Natural killer cell (primary cell): ENCODE results near the gene BPIFB6. TPM values are rescaled to one million over a fixed set of nuclear protein-coding genes. Genes with fewer than 3 reads are reported as not detected.

ENCODE experiments used
- ATAC-seq, 3 donors: fragments of 150-1000 bp in 2 of 3; fragments of 200-7000 bp in 1 of 3; cut with Tn5 transposase; 1 replicate in 1 of 3; 2 replicates in 2 of 3; pipeline ENCODE4 v1.10.0; 2021; ENCODE audit warnings: mild to moderate bottlenecking in 2 of 3, moderate library complexity in 2 of 3
- DNase-seq, 2 donors: peaks; one replicate each; pipeline versions ENCODE4 v3.0.0 to v3.0.0-alpha.2; 2013 to 2021; ENCODE audit warnings: mixed read lengths in 1 of 2
- H3K27ac ChIP-seq: one replicate; pipeline ENCODE4 v1.5.1; 2013; ENCODE audit warnings: mild to moderate bottlenecking, low read length
- H3K27me3 ChIP-seq: one replicate; pipeline ENCODE4 v1.6.1; 2013; ENCODE audit warnings: low read length; ENCODE audit not compliant: control insufficient read depth, insufficient read depth
- H3K36me3 ChIP-seq: one replicate; pipeline ENCODE4 v1.6.1; 2013; ENCODE audit warnings: low read length; ENCODE audit not compliant: control insufficient read depth, insufficient read depth
- H3K4me1 ChIP-seq: one replicate; pipeline ENCODE4 v1.6.1; 2013; ENCODE audit warnings: low read length; ENCODE audit not compliant: control insufficient read depth, insufficient read depth
- H3K4me3 ChIP-seq: one replicate; pipeline ENCODE4 v1.5.1; 2013; ENCODE audit warnings: low read length
- H3K9me3 ChIP-seq: one replicate; pipeline ENCODE4 v1.6.1; 2013; ENCODE audit warnings: low read length; ENCODE audit not compliant: control insufficient read depth, insufficient read depth
- H3K27ac Mint-ChIP-seq, 2 donors: one replicate each; pipeline ENCODE4 v1.8.0; 2022; ENCODE audit warnings: mild to moderate bottlenecking in 2 of 2, mixed read lengths in 2 of 2, moderate library complexity in 1 of 2
- H3K27me3 Mint-ChIP-seq, 2 donors: one replicate each; pipeline ENCODE4 v1.8.0; 2022; ENCODE audit warnings: low read depth in 2 of 2, mixed read lengths in 2 of 2
- H3K36me3 Mint-ChIP-seq: one replicate; pipeline ENCODE4 v1.8.0; 2022; ENCODE audit warnings: mixed read lengths
- H3K4me1 Mint-ChIP-seq, 2 donors: one replicate each; pipeline ENCODE4 v1.8.0; 2022; ENCODE audit warnings: mixed read lengths in 2 of 2
- H3K4me3 Mint-ChIP-seq: one replicate; pipeline ENCODE4 v1.8.0; 2022; ENCODE audit warnings: mild to moderate bottlenecking, moderate library complexity, mixed read lengths
- H3K9me3 Mint-ChIP-seq, 2 donors: one replicate each; pipeline ENCODE4 v1.8.0; 2022; ENCODE audit warnings: mixed read lengths in 2 of 2
- CTCF ChIP-seq: fragments of 200-600 bp; IDR thresholded peaks from one replicate; pipeline ENCODE4 v1.8.0; 2022; ENCODE audit warnings: antibody characterized with exemption
- WGBS: methylation state at CpG from one replicate; pipeline ENCODE4 v1.1.7; 2013; ENCODE audit warnings: missing lambda C conversion rate; ENCODE audit not compliant: insufficient coverage; 5-methylcytosine and 5-hydroxymethylcytosine counted together
- intact Hi-C: fragments of 100-400 bp; cut with micrococcal nuclease; formaldehyde crosslinking; loops from one replicate; pipeline ENCODE4 v1.14.2; 2022
- total RNA-seq, 4 donors: library from RNA; stranded (reverse); fragments of 120-200 nt in 1 of 4; gene quantifications; one replicate each; pipeline versions ENCODE4 v1.2.3 to v1.2.4, GENCODE V29; 2013 to 2022

The BPIFB6 gene
- total RNA-seq, 3 donors from 2014 or later (not counting 1 experiment from before 2014, with no cell fraction given): not detected

- no peaks in the 10 kb centered on the region for H3K27me3 Mint-ChIP-seq
- no peak overlapping the region for H3K4me3 ChIP-seq
- intact Hi-C loops: no loop called here
- H3K9me3 Mint-ChIP-seq: no peaks in the 10 kb centered on the region
- no peaks in the 10 kb centered on the region for H3K9me3 ChIP-seq
- no peak overlapping the region for H3K27ac ChIP-seq
- DNase-seq: no peak
- WGBS: 90% methylated on average over 7 of the region's 7 CpGs
- no peak for TF ChIP-seq CTCF
- no peak overlapping the region for H3K27ac Mint-ChIP-seq
- no peaks in the 10 kb centered on the region for H3K4me1 ChIP-seq
- H3K4me1 Mint-ChIP-seq: no peaks in the 10 kb centered on the region
- no peaks in the 10 kb centered on the region for H3K36me3 ChIP-seq
- no peak for ATAC-seq
- no peak overlapping the region for H3K4me3 Mint-ChIP-seq
- H3K27me3 ChIP-seq: no peaks in the 10 kb centered on the region
- no peaks in the 10 kb centered on the region for H3K36me3 Mint-ChIP-seq
Measured at GRCh38 chr20:33081411-33082154, 50.1 kb downstream of the BPIFB6 start.

- intact Hi-C loops: no loop called here
- no peak overlapping the region for H3K27ac ChIP-seq
- H3K9me3 ChIP-seq: no peaks in the 10 kb centered on the region
- Mint-ChIP-seq H3K4me1 (no peaks in the 10 kb centered on the region), H3K27ac (no peak overlapping the region), H3K9me3 (no peaks in the 10 kb centered on the region), H3K27me3 (no peaks in the 10 kb centered on the region), H3K36me3 (no peaks in the 10 kb centered on the region), H3K4me3 (no peak overlapping the region)
- H3K4me3 ChIP-seq: no peak overlapping the region
- no peak for TF ChIP-seq CTCF
- H3K36me3 ChIP-seq: no peaks in the 10 kb centered on the region
- no peaks in the 10 kb centered on the region for H3K4me1 ChIP-seq
- ATAC-seq (no peak), DNase-seq (no peak)
- 85% methylated on average over 6 of the region's 6 CpGs for WGBS
- H3K27me3 ChIP-seq: no peaks in the 10 kb centered on the region
Measured at GRCh38 chr20:33082546-33082945, 51.1 kb downstream of the BPIFB6 start.

GRCh38 chr20:33083544-33084340 is 52.3 kb downstream of the BPIFB6 start:
- H3K27ac ChIP-seq: no peak overlapping the region
- intact Hi-C loops: no loop called here
- ATAC-seq (no peak), DNase-seq (no peak)
- H3K4me3 Mint-ChIP-seq: no peak overlapping the region
- H3K4me1 Mint-ChIP-seq: no peaks in the 10 kb centered on the region
- TF ChIP-seq CTCF: no peak
- H3K4me3 ChIP-seq: no peak overlapping the region
- H3K9me3 Mint-ChIP-seq: no peaks in the 10 kb centered on the region
- 94% methylated on average over 19 of the region's 20 CpGs for WGBS
- H3K27me3 Mint-ChIP-seq: no peaks in the 10 kb centered on the region
- H3K27me3 ChIP-seq: no peaks in the 10 kb centered on the region
- H3K9me3 ChIP-seq: no peaks in the 10 kb centered on the region
- H3K36me3 Mint-ChIP-seq: no peaks in the 10 kb centered on the region
- H3K27ac Mint-ChIP-seq: no peak overlapping the region
- H3K4me1 ChIP-seq: no peaks in the 10 kb centered on the region
- no peaks in the 10 kb centered on the region for H3K36me3 ChIP-seq
